Sigmoid colon (tissue), 7 donors: ENCODE data around the gene ASPHD2. TPM values are rescaled to one million over a fixed set of nuclear protein-coding genes. Genes with fewer than 3 reads are reported as not detected.

ENCODE experiments used
- DNase-seq: peaks from one replicate; pipeline ENCODE4 v3.0.0-alpha.2; 2019
- H3K27ac ChIP-seq, 4 donors: fragments of 200-600 bp; sonication (generic); one replicate each; pipeline ENCODE4 v1.5.1; 2016 to 2019; ENCODE audit warnings: mild to moderate bottlenecking in 1 of 4
- H3K27me3 ChIP-seq, 3 donors: fragments of 200-600 bp; sonication (generic); one replicate each; pipeline ENCODE4 v1.5.1; 2019; ENCODE audit warnings: mild to moderate bottlenecking in 1 of 3
- H3K36me3 ChIP-seq, 4 donors: fragments of 200-600 bp; sonication (generic); one replicate each; pipeline ENCODE4 v1.5.1; 2016 to 2019
- H3K4me1 ChIP-seq, 4 donors: fragments of 200-600 bp; sonication (generic); one replicate each; pipeline ENCODE4 v1.5.1; 2017 to 2019
- H3K4me3 ChIP-seq, 4 donors: fragments of 200-600 bp; sonication (generic); one replicate each; pipeline ENCODE4 v1.5.1; 2017 to 2019; ENCODE audit warnings: mild to moderate bottlenecking in 2 of 4, moderate library complexity in 1 of 4
- H3K9me3 ChIP-seq, 4 donors: fragments of 200-600 bp in 3 of 4; sonication (generic) in 3 of 4; one replicate each; pipeline versions ENCODE4 v1.5.1 to v1.6.1; 2013 to 2019
- EP300 ChIP-seq, 4 donors: sonication (generic); formaldehyde crosslinking; IDR thresholded peaks; one replicate each; pipeline ENCODE4 v1.6.1; 2017; ENCODE audit warnings: antibody characterized with exemption in 4 of 4
- POLR2A ChIP-seq, 2 donors: fragments of 450-650 bp; IDR thresholded peaks; one replicate each; pipeline ENCODE4 v1.6.1; 2016; ENCODE audit warnings: antibody characterized with exemption in 2 of 2, mild to moderate bottlenecking in 2 of 2, moderate library complexity in 2 of 2
- POLR2AphosphoS5 ChIP-seq, 4 donors: sonication (generic); formaldehyde crosslinking; IDR thresholded peaks; one replicate each; pipeline ENCODE4 v1.6.1; 2017; ENCODE audit warnings: antibody characterized with exemption in 4 of 4
- WGBS, 2 donors: extraction: QIAGEN DNeasy Blood & Tissue Kit; methylation state at CpG; one replicate each; pipeline ENCODE4 v1.1.7; 2013; 5-methylcytosine and 5-hydroxymethylcytosine counted together
- intact Hi-C: fragments of 100-400 bp; cut with DNase I; formaldehyde crosslinking; loops from one replicate; pipeline ENCODE4 v1.15.1; 2023
- polyA plus RNA-seq, 3 donors: library from polyadenylated mRNA; stranded (reverse); fragments of 200-250 nt; gene quantifications; one replicate each; pipeline ENCODE4 v1.2.3, GENCODE V29; 2013
- total RNA-seq, 4 donors: library from RNA; depleted of rRNA; stranded (reverse); fragments of >200 nt; gene quantifications; one replicate each; pipeline ENCODE4 v1.1.0, GENCODE V29; 2016
- TF ChIP-seq, protein P1 (sequence below), 4 experiments: fragments of 450-650 bp in 3 of 4; fragments of 200-600 bp in 1 of 4; IDR thresholded peaks; one replicate each; pipeline ENCODE4 v1.5.1; 2016 to 2019; ENCODE audit warnings: antibody characterized with exemption in 4 of 4, mild to moderate bottlenecking in 3 of 4, moderate library complexity in 2 of 4
- donor health status: healthy with polysubstance abuse.
- donor health status: Bipolar disorder and iron deficiency.
- donor health status: healthy.

ASPHD2 gene
- total and polyA plus RNA-seq, 7 donors = 0.83 to 3.4 (median 1.4) TPM

GRCh38 chr22:26485013-26485412 is 56.0 kb downstream of the ASPHD2 start:
- no peak for DNase-seq
- Histone ChIP-seq H3K36me3 (peaks cover 9 to 38% (median 23%) of the 10 kb centered on the region in 4 donors), H3K27ac (peak overlapping the region; percentile 88 to 96 (median 92)), H3K9me3 (no peaks in the 10 kb centered on the region), H3K4me3 (no peak overlapping the region), H3K27me3 (no peaks in the 10 kb centered on the region), H3K4me1 (peaks cover 0 to 49% (median 44%) of the 10 kb centered on the region in 4 donors)
- intact Hi-C loops = no loop called here
- TF ChIP-seq POLR2AphosphoS5 (IDR thresholded peaks at IDR 0.05) (no peak), POLR2A (IDR thresholded peaks at IDR 0.05) (no peak), EP300 (IDR thresholded peaks at IDR 0.05) (no peak)
- TF ChIP-seq, protein P1, sequence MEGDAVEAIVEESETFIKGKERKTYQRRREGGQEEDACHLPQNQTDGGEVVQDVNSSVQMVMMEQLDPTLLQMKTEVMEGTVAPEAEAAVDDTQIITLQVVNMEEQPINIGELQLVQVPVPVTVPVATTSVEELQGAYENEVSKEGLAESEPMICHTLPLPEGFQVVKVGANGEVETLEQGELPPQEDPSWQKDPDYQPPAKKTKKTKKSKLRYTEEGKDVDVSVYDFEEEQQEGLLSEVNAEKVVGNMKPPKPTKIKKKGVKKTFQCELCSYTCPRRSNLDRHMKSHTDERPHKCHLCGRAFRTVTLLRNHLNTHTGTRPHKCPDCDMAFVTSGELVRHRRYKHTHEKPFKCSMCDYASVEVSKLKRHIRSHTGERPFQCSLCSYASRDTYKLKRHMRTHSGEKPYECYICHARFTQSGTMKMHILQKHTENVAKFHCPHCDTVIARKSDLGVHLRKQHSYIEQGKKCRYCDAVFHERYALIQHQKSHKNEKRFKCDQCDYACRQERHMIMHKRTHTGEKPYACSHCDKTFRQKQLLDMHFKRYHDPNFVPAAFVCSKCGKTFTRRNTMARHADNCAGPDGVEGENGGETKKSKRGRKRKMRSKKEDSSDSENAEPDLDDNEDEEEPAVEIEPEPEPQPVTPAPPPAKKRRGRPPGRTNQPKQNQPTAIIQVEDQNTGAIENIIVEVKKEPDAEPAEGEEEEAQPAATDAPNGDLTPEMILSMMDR (IDR thresholded peaks at IDR 0.05) = no peak
- 57 to 75% methylated on average over 7 of the region's 7 CpGs for WGBS, 2 donors

GRCh38 chr22:26485806-26486390 is 56.8 kb downstream of the ASPHD2 start:
- no peak for DNase-seq
- Histone ChIP-seq H3K27ac (peak overlapping the region in 2 of 4 donors; percentile 88 to 91), H3K4me3 (no peak overlapping the region), H3K9me3 (no peaks in the 10 kb centered on the region), H3K36me3 (peaks cover 12 to 47% (median 25%) of the 10 kb centered on the region in 4 donors), H3K4me1 (peaks cover 0 to 40% (median 36%) of the 10 kb centered on the region in 4 donors), H3K27me3 (no peaks in the 10 kb centered on the region)
- no peak for TF ChIP-seq EP300 (IDR thresholded peaks at IDR 0.05)
- no peak for TF ChIP-seq POLR2A (IDR thresholded peaks at IDR 0.05)
- TF ChIP-seq, protein P1 (IDR thresholded peaks at IDR 0.05) = no peak
- no peak for TF ChIP-seq POLR2AphosphoS5 (IDR thresholded peaks at IDR 0.05)
- intact Hi-C loops = loop anchor here (1.0 kb wide), 1 partner anchor 25 kb away; no protein-coding TSS in a partner anchor
- 79 to 82% methylated on average over 3 of the region's 3 CpGs for WGBS, 2 donors

DNA sequence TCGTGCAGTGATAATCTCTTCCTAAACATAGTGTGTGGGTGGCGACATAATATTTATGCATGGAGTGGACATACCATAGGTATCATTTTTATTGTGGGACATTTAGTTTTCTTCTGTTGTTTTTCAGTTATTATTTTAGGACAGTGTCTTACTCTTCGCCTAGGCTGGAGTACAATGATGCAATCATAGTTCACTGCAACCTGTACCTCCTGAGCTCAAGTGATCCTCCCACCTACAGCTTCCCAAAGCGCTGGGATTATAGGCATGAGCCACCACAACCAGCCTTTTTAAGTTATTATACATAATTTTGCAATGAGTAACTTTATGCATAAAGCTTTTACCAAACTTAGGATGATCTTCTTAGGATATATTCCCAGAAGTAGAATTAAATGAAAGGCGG is 57.3 kb downstream of the ASPHD2 start:
- intact Hi-C loops = loop anchor here (1.0 kb wide), 1 partner anchor 25 kb away; no protein-coding TSS in a partner anchor
- Histone ChIP-seq H3K9me3 (no peaks in the 10 kb centered on the region), H3K4me1 (peaks cover 0 to 35% (median 31%) of the 10 kb centered on the region in 4 donors), H3K27me3 (no peaks in the 10 kb centered on the region), H3K36me3 (peaks cover 17 to 48% (median 25%) of the 10 kb centered on the region in 4 donors), H3K4me3 (no peak overlapping the region), H3K27ac (no peak overlapping the region)
- no peak for DNase-seq
- WGBS, 2 donors = 89 to 90% methylated on average over 5 of the region's 5 CpGs
- no peak for TF ChIP-seq POLR2AphosphoS5 (IDR thresholded peaks at IDR 0.05)
- TF ChIP-seq, protein P1 (IDR thresholded peaks at IDR 0.05) = no peak
- no peak for TF ChIP-seq POLR2A (IDR thresholded peaks at IDR 0.05)
- no peak for TF ChIP-seq EP300 (IDR thresholded peaks at IDR 0.05)

DNA sequence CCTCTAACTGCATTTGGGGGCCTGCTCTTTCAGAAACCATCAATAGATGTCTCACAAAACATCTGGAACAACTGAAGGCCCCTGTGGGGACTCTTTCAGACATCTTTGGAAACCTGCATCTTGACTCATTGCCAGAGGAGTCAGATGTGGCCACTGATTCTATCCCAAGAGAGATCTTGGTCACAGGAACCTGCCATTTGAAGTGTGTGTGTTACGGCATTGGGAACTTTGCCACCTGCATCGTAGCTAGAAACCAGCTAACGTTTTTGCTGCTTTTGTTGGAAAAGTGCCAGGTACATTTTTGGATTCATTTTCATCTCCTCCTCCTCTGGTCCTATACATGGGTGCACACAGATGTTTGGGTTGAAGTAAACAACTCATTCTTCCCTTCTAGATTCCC is 58.9 kb downstream of the ASPHD2 start:
- H3K27me3 ChIP-seq = no peaks in the 10 kb centered on the region
- no peak for DNase-seq
- no peaks in the 10 kb centered on the region for H3K9me3 ChIP-seq
- no peak overlapping the region for H3K4me3 ChIP-seq
- TF ChIP-seq EP300 (IDR thresholded peaks at IDR 0.05) (no peak), POLR2AphosphoS5 (IDR thresholded peaks at IDR 0.05) (no peak), POLR2A (IDR thresholded peaks at IDR 0.05) (no peak)
- TF ChIP-seq, protein P1 (IDR thresholded peaks at IDR 0.05) = no peak
- no peak overlapping the region for H3K27ac ChIP-seq
- intact Hi-C loops = no loop called here
- 53 to 56% methylated on average over 3 of the region's 3 CpGs for WGBS, 2 donors
- H3K4me1 ChIP-seq = peaks cover 0 to 20% (median 16%) of the 10 kb centered on the region in 4 donors
- H3K36me3 ChIP-seq = peaks cover 26 to 60% (median 34%) of the 10 kb centered on the region in 4 donors
